Measurements from ENCODE around the gene KATNAL1. TPM values are rescaled to one million over a fixed set of nuclear protein-coding genes. Genes with fewer than 3 reads are reported as not detected.

The KATNAL1 gene
- total RNA-seq, 1 experiment from 2014 or later: 5.1 TPM

GRCh38 chr13:30257468-30258099 is 49.8 kb downstream of the KATNAL1 start:
- BruUV-seq (replicated peaks): no TSS peak
- Mint-ChIP-seq H3K9me3 (ENCODE audit: low read depth, unreplicated experiment) (no peaks in the 10 kb centered on the region), H3K27me3 (ENCODE audit: unreplicated experiment) (no peaks in the 10 kb centered on the region), H3K27ac (ENCODE audit: unreplicated experiment) (no peak overlapping the region), H3K36me3 (ENCODE audit: insufficient read depth, unreplicated experiment) (no peaks in the 10 kb centered on the region), H3K4me3 (ENCODE audit: low read depth, unreplicated experiment) (no peak overlapping the region), H3K4me1 (ENCODE audit: low read depth, unreplicated experiment) (no peaks in the 10 kb centered on the region)
- intact Hi-C loops (cut with micrococcal nuclease; ENCODE audit: unreplicated experiment): no loop called here
- DNase-seq: no peak
- TF ChIP-seq CTCF (IDR thresholded peaks at IDR 0.05; ENCODE audit: unreplicated experiment): no peak
- CTCF ChIA-PET: no interaction called here

DNA sequence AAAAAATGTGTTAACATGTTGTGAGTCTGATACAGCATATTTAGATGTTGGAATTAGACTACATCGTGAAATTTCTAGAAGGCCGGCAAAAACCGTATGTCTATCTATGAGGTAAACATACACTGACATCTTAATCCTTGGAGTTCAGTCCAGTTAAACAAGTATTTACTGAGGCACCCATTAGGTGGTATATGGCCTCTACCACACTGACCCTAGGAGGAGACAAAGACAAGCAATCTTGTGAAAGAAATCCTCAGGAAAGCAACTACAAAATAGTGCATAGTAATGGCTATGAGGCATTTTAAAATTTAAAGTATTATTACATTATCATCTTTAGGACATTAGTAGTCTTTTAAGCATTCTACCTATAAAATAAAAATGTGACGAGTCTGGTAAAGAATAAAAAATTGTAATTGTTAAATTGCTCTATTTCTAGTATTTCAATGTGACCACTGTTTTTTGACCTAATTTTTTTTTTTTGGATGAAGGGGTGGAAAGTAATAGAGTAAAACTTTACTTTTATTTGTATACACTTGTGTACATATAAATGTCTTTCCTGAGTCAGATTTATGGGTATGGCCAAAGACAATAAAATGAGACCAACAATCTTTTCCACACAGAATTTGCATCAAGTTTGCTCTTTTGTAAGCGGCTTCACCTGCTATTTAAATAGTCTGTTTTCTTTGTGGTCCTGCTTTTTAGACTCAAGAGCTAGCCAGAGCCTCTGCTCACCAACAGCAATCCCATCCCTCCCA is 50.5 kb downstream of the KATNAL1 start:
- no TSS peak for BruUV-seq (replicated peaks)
- Mint-ChIP-seq H3K4me1 (ENCODE audit: low read depth, unreplicated experiment) (no peaks in the 10 kb centered on the region), H3K9me3 (ENCODE audit: low read depth, unreplicated experiment) (no peaks in the 10 kb centered on the region), H3K27ac (ENCODE audit: unreplicated experiment) (no peak overlapping the region), H3K4me3 (ENCODE audit: low read depth, unreplicated experiment) (no peak overlapping the region), H3K27me3 (ENCODE audit: unreplicated experiment) (no peaks in the 10 kb centered on the region), H3K36me3 (ENCODE audit: insufficient read depth, unreplicated experiment) (no peaks in the 10 kb centered on the region)
- TF ChIP-seq CTCF (IDR thresholded peaks at IDR 0.05; ENCODE audit: unreplicated experiment): no peak
- CTCF ChIA-PET: interaction anchor here (0.7 kb wide), 1 partner anchor 145 kb away, joined by 3 read pairs; no protein-coding TSS in a partner anchor
- DNase-seq: no peak
- intact Hi-C loops (cut with micrococcal nuclease; ENCODE audit: unreplicated experiment): no loop called here

DNA sequence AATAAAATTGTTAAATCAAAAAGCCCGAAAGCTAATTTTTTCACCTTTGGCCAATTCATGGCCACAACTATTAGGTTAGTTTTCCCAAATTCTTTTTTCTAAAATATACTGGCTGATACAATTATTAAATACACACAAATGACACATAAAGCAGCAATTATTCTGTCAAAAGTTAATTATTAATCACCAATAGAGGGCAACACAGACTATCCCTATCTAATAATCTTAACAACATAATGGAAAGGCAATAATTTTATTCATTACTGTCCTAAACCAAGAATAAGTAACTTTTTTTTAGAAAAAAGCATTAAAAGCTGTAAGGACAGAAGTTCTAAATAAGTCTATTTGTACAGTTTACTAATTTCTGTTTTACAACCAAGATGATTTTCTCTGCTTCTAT is 51.7 kb downstream of the KATNAL1 start:
- no peaks in the 10 kb centered on the region for H3K27me3 Mint-ChIP-seq (ENCODE audit: unreplicated experiment)
- no TSS peak for BruUV-seq (replicated peaks)
- CTCF ChIA-PET: no interaction called here
- H3K4me3 Mint-ChIP-seq (ENCODE audit: low read depth, unreplicated experiment): no peak overlapping the region
- intact Hi-C loops (cut with micrococcal nuclease; ENCODE audit: unreplicated experiment): no loop called here
- H3K9me3 Mint-ChIP-seq (ENCODE audit: low read depth, unreplicated experiment): no peaks in the 10 kb centered on the region
- no peaks in the 10 kb centered on the region for H3K4me1 Mint-ChIP-seq (ENCODE audit: low read depth, unreplicated experiment)
- no peak for TF ChIP-seq CTCF (IDR thresholded peaks at IDR 0.05; ENCODE audit: unreplicated experiment)
- no peaks in the 10 kb centered on the region for H3K36me3 Mint-ChIP-seq (ENCODE audit: insufficient read depth, unreplicated experiment)
- no peak overlapping the region for H3K27ac Mint-ChIP-seq (ENCODE audit: unreplicated experiment)
- DNase-seq: no peak

- no peak for TF ChIP-seq CTCF (IDR thresholded peaks at IDR 0.05; ENCODE audit: unreplicated experiment)
- no peaks in the 10 kb centered on the region for H3K27me3 Mint-ChIP-seq (ENCODE audit: unreplicated experiment)
- H3K36me3 Mint-ChIP-seq (ENCODE audit: insufficient read depth, unreplicated experiment): no peaks in the 10 kb centered on the region
- no peak for DNase-seq
- H3K4me3 Mint-ChIP-seq (ENCODE audit: low read depth, unreplicated experiment): no peak overlapping the region
- no peak overlapping the region for H3K27ac Mint-ChIP-seq (ENCODE audit: unreplicated experiment)
- no TSS peak for BruUV-seq (replicated peaks)
- intact Hi-C loops (cut with micrococcal nuclease; ENCODE audit: unreplicated experiment): no loop called here
- CTCF ChIA-PET: no interaction called here
- H3K9me3 Mint-ChIP-seq (ENCODE audit: low read depth, unreplicated experiment): no peaks in the 10 kb centered on the region
- no peaks in the 10 kb centered on the region for H3K4me1 Mint-ChIP-seq (ENCODE audit: low read depth, unreplicated experiment)
Observed at GRCh38 chr13:30253830-30254229, 53.5 kb downstream of the KATNAL1 start.
